GM12878 (cell line): ENCODE results near the gene TMC2. TPM values are rescaled to one million over a fixed set of nuclear protein-coding genes. Genes with fewer than 3 reads are reported as not detected.

Experiments
- ATAC-seq: fragments of 200-7000 bp; cut with Tn5 transposase; 3 replicates; pipeline ENCODE4 v1.9.1; 2020; ENCODE audit warnings: mild to moderate bottlenecking, moderate library complexity
- BruUV-seq: library from RNA; stranded (reverse); fragments of 400-500 nt; replicated peaks from 2 replicates; lab custom pipeline; 2021; lab: Mats Ljungman, UMichigan
- CTCF ChIA-PET: fragments of 300-600 bp; sonication (Branson Sonifier 250); formaldehyde crosslinking; extraction: SDS; loops from one replicate; lab custom pipeline; 2021; ENCODE audit warnings: inconsistent platforms; lab: Yijun Ruan, JAX
- POLR2A ChIA-PET: fragments of 350-600 bp; formaldehyde crosslinking; extraction: SDS; loops from one replicate; lab custom pipeline; 2021; ENCODE audit warnings: inconsistent platforms; lab: Charles Lee
- RAD21 ChIA-PET: fragments of 300-600 bp; sonication (Branson Sonifier 250); formaldehyde crosslinking; loops from one replicate; lab custom pipeline; 2023; ENCODE audit warnings: antibody characterized with exemption; ENCODE audit not compliant: unreplicated experiment; lab: Charles Lee
- SMC1A ChIA-PET: fragments of 300-600 bp; sonication (Branson Sonifier 250); formaldehyde crosslinking; loops from one replicate; lab custom pipeline; 2023; ENCODE audit not compliant: unreplicated experiment, uncharacterized antibody; lab: Charles Lee
- DNase-seq: peaks from one replicate; pipeline ENCODE4 v3.0.0-alpha.2; 2011; ENCODE audit warnings: low read depth, low spot score
- FAIRE-seq: peaks from 3 replicates; lab custom pipeline; 2011; peaks lifted over from hg19 to GRCh38; lab: Jason Lieb, UNC
- H2AFZ ChIP-seq: 2 replicates; pipeline ENCODE4 v1.6.0; 2011; ENCODE audit warnings: low read depth, low read length, control low read depth; ENCODE audit not compliant: control insufficient read depth
- H3K27ac ChIP-seq: 2 replicates; pipeline ENCODE4 v1.5.1; 2011; ENCODE audit warnings: control low read depth; ENCODE audit not compliant: control insufficient read depth, insufficient read depth
- H3K27me3 ChIP-seq, 2 experiments: replicated peaks in 1 of 2; 2 replicates each; pipeline versions ENCODE4 v1.6.0 to v1.6.1; 2011; ENCODE audit warnings: low read length in 1 of 2; ENCODE audit not compliant: control insufficient read depth in 2 of 2, insufficient read depth in 2 of 2
- H3K36me3 ChIP-seq, 2 experiments: 2 replicates each; pipeline ENCODE4 v1.5.1; 2011; ENCODE audit warnings: low read length in 1 of 2; ENCODE audit not compliant: control insufficient read depth in 2 of 2, insufficient read depth in 2 of 2
- H3K4me1 ChIP-seq: 2 replicates; pipeline ENCODE4 v1.6.1; 2011; ENCODE audit warnings: mild to moderate bottlenecking, low read length, moderate library complexity, mixed read lengths; ENCODE audit not compliant: control insufficient read depth, insufficient read depth
- H3K4me2 ChIP-seq: 2 replicates; pipeline ENCODE4 v1.6.0; 2011; ENCODE audit warnings: control low read depth; ENCODE audit not compliant: control insufficient read depth, insufficient read depth
- H3K4me3 ChIP-seq: fragments of 200-600 bp; sonication (generic); 2 replicates; pipeline ENCODE4 v1.5.1; 2016
- H3K79me2 ChIP-seq: 2 replicates; pipeline ENCODE4 v1.6.0; 2011; ENCODE audit warnings: low read length; ENCODE audit not compliant: control insufficient read depth, insufficient read depth
- H3K9ac ChIP-seq: 2 replicates; pipeline ENCODE4 v1.8.0; 2011; ENCODE audit warnings: low read length, control low read depth, mixed read lengths; ENCODE audit not compliant: control insufficient read depth, insufficient read depth
- H3K9me3 ChIP-seq: replicated peaks from 3 replicates; pipeline ENCODE4 v1.5.1; 2011; ENCODE audit warnings: mild to moderate bottlenecking, low read length; ENCODE audit not compliant: control insufficient read depth, insufficient read depth
- H4K20me1 ChIP-seq: 2 replicates; pipeline ENCODE4 v1.6.0; 2011; ENCODE audit not compliant: control insufficient read depth, insufficient read depth
- BRCA1 ChIP-seq: IDR thresholded peaks from 2 replicates; pipeline ENCODE4 v1.6.1; 2011; ENCODE audit warnings: low read depth, low read length, improper control_type of control experiment
- CHD1 ChIP-seq: IDR thresholded peaks from 2 replicates; pipeline ENCODE4 v1.6.1; 2012; ENCODE audit warnings: low read depth, low read length, improper control_type of control experiment
- ESRRA ChIP-seq: IDR thresholded peaks from 2 replicates; pipeline ENCODE4 v1.6.1; 2012; ENCODE audit warnings: mild to moderate bottlenecking, low read length, improper control_type of control experiment
- PAX5 ChIP-seq: IDR thresholded peaks from 2 replicates; pipeline ENCODE4 v1.6.1; 2011; ENCODE audit warnings: low read depth, low read length, borderline replicate concordance
- SIX5 ChIP-seq: IDR thresholded peaks from 2 replicates; pipeline ENCODE4 v1.6.1; 2011; ENCODE audit warnings: mild to moderate bottlenecking, low read depth, low read length, moderate library complexity; ENCODE audit not compliant: severe bottlenecking
- SPI1 ChIP-seq: IDR thresholded peaks from 2 replicates; pipeline ENCODE4 v1.6.1; 2011; ENCODE audit warnings: low read depth, mild to moderate bottlenecking, low read length, moderate library complexity, borderline replicate concordance; ENCODE audit not compliant: insufficient read depth
- SREBF2 ChIP-seq: IDR thresholded peaks from 2 replicates; pipeline ENCODE4 v1.6.1; 2012; ENCODE audit warnings: mild to moderate bottlenecking, low read length
- STAT1 ChIP-seq: fragments of 450-650 bp; conservative IDR thresholded peaks from 2 replicates; pipeline ENCODE4 v1.6.1; 2014; ENCODE audit warnings: antibody characterized with exemption, mild to moderate bottlenecking
- TCF12 ChIP-seq: IDR thresholded peaks from 2 replicates; pipeline ENCODE4 v1.6.1; 2011; ENCODE audit warnings: low read depth, mild to moderate bottlenecking, low read length
- ZNF217 ChIP-seq: fragments of 450-650 bp; IDR thresholded peaks from 2 replicates; pipeline ENCODE4 v1.6.1; 2017; ENCODE audit warnings: antibody characterized with exemption, mild to moderate bottlenecking
- ZNF24 ChIP-seq: fragments of 450-650 bp; IDR thresholded peaks from 2 replicates; pipeline ENCODE4 v1.6.1; 2017; ENCODE audit warnings: antibody characterized with exemption, mild to moderate bottlenecking
- WGBS: methylation state at CpG from one replicate; pipeline ENCODE4 v1.1.6; 2016; ENCODE audit warnings: low lambda C conversion rate; ENCODE audit not compliant: insufficient replicate concordance, insufficient coverage; ENCODE audit errors: missing lambda C conversion rate; 5-methylcytosine and 5-hydroxymethylcytosine counted together
- in situ Hi-C: fragments of 300-500 bp; cut with MboI; formaldehyde crosslinking; loops from 9 replicates; pipeline ENCODE4 v1.14.3; 2018; ENCODE audit warnings: mixed read lengths
- intact Hi-C: fragments of 100-400 bp; cut with micrococcal nuclease; formaldehyde crosslinking; loops from one replicate; pipeline ENCODE4 v1.14.2; 2022; ENCODE audit not compliant: unreplicated experiment
- polyA plus RNA-seq, 11 experiments: library from polyadenylated mRNA; depleted of rRNA in 4 of 11; unstranded in 6 of 11; stranded (reverse) in 5 of 11; fragments of >200 nt; fragmentation: Nextera tagmentation in 4 of 11; fragmentation: Illumina TruSeq in 1 of 11; extraction: Ambion mirVana in 4 of 11; extraction: Trizol in 1 of 11; gene quantifications; 1 replicate in 1 of 11; 2 replicates in 10 of 11; pipeline versions ENCODE4 v1.2.1 to v1.2.3, GENCODE V29; 2011 to 2016; ENCODE audit warnings: inconsistent platforms in 2 of 11, missing spikeins in 2 of 11, low read depth in 1 of 11
- total RNA-seq, 4 experiments: library from RNA; depleted of rRNA in 3 of 4; stranded (reverse); fragments of >200 nt in 3 of 4; fragmentation: Illumina TruSeq in 1 of 4; extraction: Trizol in 1 of 4; gene quantifications; 2 replicates each; pipeline versions ENCODE4 v1.2.1 to v1.2.3, GENCODE V29; 2013 to 2021
- TF ChIP-seq, protein P1 (sequence below): fragments of 450-650 bp; IDR thresholded peaks from 2 replicates; pipeline ENCODE4 v1.6.1; 2017; ENCODE audit warnings: antibody characterized with exemption, mild to moderate bottlenecking, moderate library complexity
- TF ChIP-seq, protein P2 (sequence below): fragments of 150-350 bp; IDR thresholded peaks from 2 replicates; pipeline ENCODE4 v1.6.1; 2016; ENCODE audit warnings: low read depth, low read length
- TF ChIP-seq, protein P3 (sequence below): IDR thresholded peaks from 2 replicates; pipeline ENCODE4 v1.6.1; 2011; ENCODE audit warnings: low read depth, mild to moderate bottlenecking, low read length, moderate library complexity, borderline replicate concordance; ENCODE audit errors: extremely low read depth
- TF ChIP-seq, protein P4 (sequence below): fragments of 450-650 bp; IDR thresholded peaks from 2 replicates; pipeline ENCODE4 v1.6.1; 2017; ENCODE audit warnings: mild to moderate bottlenecking, moderate library complexity

Gene TMC2
- total and polyA plus RNA-seq, 10 of the 15 experiments (the other 5 are each of a cell fraction or from before 2014, with no cell fraction given) = 0.08 TPM; not detected in 9

DNA sequence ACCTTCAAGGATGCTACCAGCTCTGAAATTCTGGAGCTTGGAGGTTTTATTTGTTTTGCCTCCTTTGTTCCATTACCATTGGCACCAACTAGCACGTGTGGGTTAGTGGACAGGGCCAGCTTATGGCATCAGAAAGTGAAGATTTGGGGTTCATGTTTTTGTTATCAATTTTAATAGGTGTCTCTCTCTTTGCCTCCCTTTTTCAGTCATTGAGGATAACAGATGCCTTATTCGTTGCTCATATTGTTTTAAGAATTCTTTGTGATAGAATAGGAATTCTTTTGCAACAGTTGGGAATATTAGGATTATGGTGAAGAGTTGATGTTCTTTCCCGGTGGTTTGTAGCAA lies 22.9 kb downstream of the TMC2 start:
- H3K27me3 ChIP-seq = peaks cover 9 to 12% of the 10 kb centered on the region in 2 experiments
- H3K36me3 ChIP-seq = no peaks in the 10 kb centered on the region
- WGBS = 7% methylated on average over 3 of the region's 3 CpGs
- no peak overlapping the region for H3K9ac ChIP-seq
- H3K27ac ChIP-seq = no peak overlapping the region
- CTCF ChIA-PET = no interaction called here
- H2AFZ ChIP-seq = no peak overlapping the region
- no peak overlapping the region for H3K4me2 ChIP-seq
- H3K79me2 ChIP-seq = no peaks in the 10 kb centered on the region
- POLR2A ChIA-PET = no interaction called here
- H3K4me1 ChIP-seq = no peaks in the 10 kb centered on the region
- no peaks in the 10 kb centered on the region for H4K20me1 ChIP-seq
- DNase-seq (no peak), ATAC-seq (no peak), FAIRE-seq (no peak)
- RAD21 ChIA-PET = no interaction called here
- no peak overlapping the region for H3K4me3 ChIP-seq
- intact Hi-C loops (no loop called here), in situ Hi-C loops (no loop called here)
- SMC1A ChIA-PET = no interaction called here
- BruUV-seq = no TSS peak
- H3K9me3 ChIP-seq = no peaks in the 10 kb centered on the region
- TF ChIP-seq PAX5 = no peak
- TF ChIP-seq ESRRA = no peak
- no peak for TF ChIP-seq ZNF217
- no peak for TF ChIP-seq BRCA1
- no peak for TF ChIP-seq ZNF24
- TF ChIP-seq, protein P1, sequence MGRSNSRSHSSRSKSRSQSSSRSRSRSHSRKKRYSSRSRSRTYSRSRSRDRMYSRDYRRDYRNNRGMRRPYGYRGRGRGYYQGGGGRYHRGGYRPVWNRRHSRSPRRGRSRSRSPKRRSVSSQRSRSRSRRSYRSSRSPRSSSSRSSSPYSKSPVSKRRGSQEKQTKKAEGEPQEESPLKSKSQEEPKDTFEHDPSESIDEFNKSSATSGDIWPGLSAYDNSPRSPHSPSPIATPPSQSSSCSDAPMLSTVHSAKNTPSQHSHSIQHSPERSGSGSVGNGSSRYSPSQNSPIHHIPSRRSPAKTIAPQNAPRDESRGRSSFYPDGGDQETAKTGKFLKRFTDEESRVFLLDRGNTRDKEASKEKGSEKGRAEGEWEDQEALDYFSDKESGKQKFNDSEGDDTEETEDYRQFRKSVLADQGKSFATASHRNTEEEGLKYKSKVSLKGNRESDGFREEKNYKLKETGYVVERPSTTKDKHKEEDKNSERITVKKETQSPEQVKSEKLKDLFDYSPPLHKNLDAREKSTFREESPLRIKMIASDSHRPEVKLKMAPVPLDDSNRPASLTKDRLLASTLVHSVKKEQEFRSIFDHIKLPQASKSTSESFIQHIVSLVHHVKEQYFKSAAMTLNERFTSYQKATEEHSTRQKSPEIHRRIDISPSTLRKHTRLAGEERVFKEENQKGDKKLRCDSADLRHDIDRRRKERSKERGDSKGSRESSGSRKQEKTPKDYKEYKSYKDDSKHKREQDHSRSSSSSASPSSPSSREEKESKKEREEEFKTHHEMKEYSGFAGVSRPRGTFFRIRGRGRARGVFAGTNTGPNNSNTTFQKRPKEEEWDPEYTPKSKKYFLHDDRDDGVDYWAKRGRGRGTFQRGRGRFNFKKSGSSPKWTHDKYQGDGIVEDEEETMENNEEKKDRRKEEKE = no peak
- TF ChIP-seq SPI1 = no peak
- TF ChIP-seq TCF12 = no peak
- TF ChIP-seq CHD1 = no peak
- TF ChIP-seq, protein P2, sequence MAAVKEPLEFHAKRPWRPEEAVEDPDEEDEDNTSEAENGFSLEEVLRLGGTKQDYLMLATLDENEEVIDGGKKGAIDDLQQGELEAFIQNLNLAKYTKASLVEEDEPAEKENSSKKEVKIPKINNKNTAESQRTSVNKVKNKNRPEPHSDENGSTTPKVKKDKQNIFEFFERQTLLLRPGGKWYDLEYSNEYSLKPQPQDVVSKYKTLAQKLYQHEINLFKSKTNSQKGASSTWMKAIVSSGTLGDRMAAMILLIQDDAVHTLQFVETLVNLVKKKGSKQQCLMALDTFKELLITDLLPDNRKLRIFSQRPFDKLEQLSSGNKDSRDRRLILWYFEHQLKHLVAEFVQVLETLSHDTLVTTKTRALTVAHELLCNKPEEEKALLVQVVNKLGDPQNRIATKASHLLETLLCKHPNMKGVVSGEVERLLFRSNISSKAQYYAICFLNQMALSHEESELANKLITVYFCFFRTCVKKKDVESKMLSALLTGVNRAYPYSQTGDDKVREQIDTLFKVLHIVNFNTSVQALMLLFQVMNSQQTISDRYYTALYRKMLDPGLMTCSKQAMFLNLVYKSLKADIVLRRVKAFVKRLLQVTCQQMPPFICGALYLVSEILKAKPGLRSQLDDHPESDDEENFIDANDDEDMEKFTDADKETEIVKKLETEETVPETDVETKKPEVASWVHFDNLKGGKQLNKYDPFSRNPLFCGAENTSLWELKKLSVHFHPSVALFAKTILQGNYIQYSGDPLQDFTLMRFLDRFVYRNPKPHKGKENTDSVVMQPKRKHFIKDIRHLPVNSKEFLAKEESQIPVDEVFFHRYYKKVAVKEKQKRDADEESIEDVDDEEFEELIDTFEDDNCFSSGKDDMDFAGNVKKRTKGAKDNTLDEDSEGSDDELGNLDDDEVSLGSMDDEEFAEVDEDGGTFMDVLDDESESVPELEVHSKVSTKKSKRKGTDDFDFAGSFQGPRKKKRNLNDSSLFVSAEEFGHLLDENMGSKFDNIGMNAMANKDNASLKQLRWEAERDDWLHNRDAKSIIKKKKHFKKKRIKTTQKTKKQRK = no peak
- TF ChIP-seq, protein P3, sequence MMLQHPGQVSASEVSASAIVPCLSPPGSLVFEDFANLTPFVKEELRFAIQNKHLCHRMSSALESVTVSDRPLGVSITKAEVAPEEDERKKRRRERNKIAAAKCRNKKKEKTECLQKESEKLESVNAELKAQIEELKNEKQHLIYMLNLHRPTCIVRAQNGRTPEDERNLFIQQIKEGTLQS = no peak
- TF ChIP-seq, protein P4, sequence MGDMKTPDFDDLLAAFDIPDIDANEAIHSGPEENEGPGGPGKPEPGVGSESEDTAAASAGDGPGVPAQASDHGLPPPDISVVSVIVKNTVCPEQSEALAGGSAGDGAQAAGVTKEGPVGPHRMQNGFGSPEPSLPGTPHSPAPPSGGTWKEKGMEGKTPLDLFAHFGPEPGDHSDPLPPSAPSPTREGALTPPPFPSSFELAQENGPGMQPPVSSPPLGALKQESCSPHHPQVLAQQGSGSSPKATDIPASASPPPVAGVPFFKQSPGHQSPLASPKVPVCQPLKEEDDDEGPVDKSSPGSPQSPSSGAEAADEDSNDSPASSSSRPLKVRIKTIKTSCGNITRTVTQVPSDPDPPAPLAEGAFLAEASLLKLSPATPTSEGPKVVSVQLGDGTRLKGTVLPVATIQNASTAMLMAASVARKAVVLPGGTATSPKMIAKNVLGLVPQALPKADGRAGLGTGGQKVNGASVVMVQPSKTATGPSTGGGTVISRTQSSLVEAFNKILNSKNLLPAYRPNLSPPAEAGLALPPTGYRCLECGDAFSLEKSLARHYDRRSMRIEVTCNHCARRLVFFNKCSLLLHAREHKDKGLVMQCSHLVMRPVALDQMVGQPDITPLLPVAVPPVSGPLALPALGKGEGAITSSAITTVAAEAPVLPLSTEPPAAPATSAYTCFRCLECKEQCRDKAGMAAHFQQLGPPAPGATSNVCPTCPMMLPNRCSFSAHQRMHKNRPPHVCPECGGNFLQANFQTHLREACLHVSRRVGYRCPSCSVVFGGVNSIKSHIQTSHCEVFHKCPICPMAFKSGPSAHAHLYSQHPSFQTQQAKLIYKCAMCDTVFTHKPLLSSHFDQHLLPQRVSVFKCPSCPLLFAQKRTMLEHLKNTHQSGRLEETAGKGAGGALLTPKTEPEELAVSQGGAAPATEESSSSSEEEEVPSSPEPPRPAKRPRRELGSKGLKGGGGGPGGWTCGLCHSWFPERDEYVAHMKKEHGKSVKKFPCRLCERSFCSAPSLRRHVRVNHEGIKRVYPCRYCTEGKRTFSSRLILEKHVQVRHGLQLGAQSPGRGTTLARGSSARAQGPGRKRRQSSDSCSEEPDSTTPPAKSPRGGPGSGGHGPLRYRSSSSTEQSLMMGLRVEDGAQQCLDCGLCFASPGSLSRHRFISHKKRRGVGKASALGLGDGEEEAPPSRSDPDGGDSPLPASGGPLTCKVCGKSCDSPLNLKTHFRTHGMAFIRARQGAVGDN = no peak
- TF ChIP-seq SREBF2 = no peak
- no peak for TF ChIP-seq SIX5
- no peak for TF ChIP-seq STAT1
